Activated T-helper 1 cell treated with anti-CD3 and anti-CD28 coated beads, Interleukin-12 subunit alpha, Interleukin-12 subunit beta, Interleukin-2, Interleukin-4 antibody, amounts not matched to agents 30 ng/mL and 10 ng/mL and 1 ng/mL, durations not matched to agents 14 hours and 24 hours and 36 hours (primary cell): ENCODE results near the gene NTSR1. TPM values are rescaled to one million over a fixed set of nuclear protein-coding genes. Genes with fewer than 3 reads are reported as not detected.
A peak's percentile ranks its signal among the peaks of the same experiment; 100 is the strongest.

Source experiments
- DNase-seq: peaks from one replicate; pipeline ENCODE4 v3.0.0; 2021; ENCODE audit warnings: low spot score
- H3K27ac Mint-ChIP-seq: one replicate; pipeline ENCODE4 v1.8.0; 2021; ENCODE audit warnings: mild to moderate bottlenecking, mixed read lengths
- H3K27me3 Mint-ChIP-seq: one replicate; pipeline ENCODE4 v1.8.0; 2022; ENCODE audit warnings: mild to moderate bottlenecking, moderate library complexity, mixed read lengths; ENCODE audit not compliant: insufficient read depth
- H3K36me3 Mint-ChIP-seq: one replicate; pipeline ENCODE4 v1.8.0; 2021; ENCODE audit warnings: low read depth, mixed read lengths
- H3K4me1 Mint-ChIP-seq: one replicate; pipeline ENCODE4 v1.8.0; 2021; ENCODE audit warnings: low read depth, mixed read lengths
- H3K4me3 Mint-ChIP-seq: one replicate; pipeline ENCODE4 v1.8.0; 2021; ENCODE audit warnings: mild to moderate bottlenecking, moderate library complexity, mixed read lengths
- H3K9me3 Mint-ChIP-seq: one replicate; pipeline ENCODE4 v1.8.0; 2021; ENCODE audit warnings: mixed read lengths
- intact Hi-C: fragments of 100-400 bp; cut with micrococcal nuclease; formaldehyde crosslinking; loops from one replicate; pipeline ENCODE4 v1.15.1; 2024
- total RNA-seq: library from RNA; stranded (reverse); gene quantifications from 2 replicates; pipeline ENCODE4 v1.2.3, GENCODE V29; 2022

The NTSR1 gene
- total RNA-seq, 1 donor from 2014 or later = not detected

DNA sequence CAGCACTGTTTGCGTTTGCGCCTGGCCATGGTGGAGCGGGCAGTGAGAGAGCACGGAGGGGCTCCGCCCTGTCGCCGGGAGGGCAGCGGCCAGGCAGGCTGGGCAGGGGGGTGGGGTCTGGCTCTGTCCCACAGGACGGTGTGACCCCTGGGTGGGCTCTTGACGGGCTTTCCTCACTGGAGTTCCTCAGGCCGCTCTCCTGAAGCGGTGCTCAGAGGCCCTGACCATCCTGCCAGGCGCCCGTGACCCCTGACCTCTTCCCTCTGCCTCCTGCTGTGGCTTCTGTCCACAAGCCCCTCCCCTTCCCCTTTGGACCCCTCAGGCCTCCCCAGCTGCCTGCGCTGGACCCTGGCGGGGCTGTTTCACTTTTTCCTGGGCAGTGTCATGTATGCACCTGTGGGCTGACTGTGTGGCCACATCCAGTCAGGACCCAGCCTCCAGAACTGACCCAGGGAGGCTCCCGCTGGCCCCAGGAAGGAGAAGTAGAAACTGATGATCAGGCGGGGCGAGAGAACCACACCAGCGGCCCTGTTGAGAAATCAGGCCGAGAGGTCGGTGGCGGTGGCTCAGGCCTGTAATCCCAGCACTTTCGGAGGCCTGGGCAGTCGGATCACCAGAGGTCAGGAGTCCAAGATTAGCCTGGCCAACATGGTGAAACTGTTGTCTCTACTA, 97.2 kb downstream of the NTSR1 start:
- Mint-ChIP-seq H3K27ac (peak overlapping the region; percentile 67), H3K27me3 (no peaks in the 10 kb centered on the region), H3K4me3 (peak overlapping the region; percentile 85), H3K9me3 (no peaks in the 10 kb centered on the region), H3K36me3 (peaks cover 16% of the 10 kb centered on the region), H3K4me1 (peaks cover 21% of the 10 kb centered on the region)
- no peak for DNase-seq
- intact Hi-C loops = no loop called here

DNA sequence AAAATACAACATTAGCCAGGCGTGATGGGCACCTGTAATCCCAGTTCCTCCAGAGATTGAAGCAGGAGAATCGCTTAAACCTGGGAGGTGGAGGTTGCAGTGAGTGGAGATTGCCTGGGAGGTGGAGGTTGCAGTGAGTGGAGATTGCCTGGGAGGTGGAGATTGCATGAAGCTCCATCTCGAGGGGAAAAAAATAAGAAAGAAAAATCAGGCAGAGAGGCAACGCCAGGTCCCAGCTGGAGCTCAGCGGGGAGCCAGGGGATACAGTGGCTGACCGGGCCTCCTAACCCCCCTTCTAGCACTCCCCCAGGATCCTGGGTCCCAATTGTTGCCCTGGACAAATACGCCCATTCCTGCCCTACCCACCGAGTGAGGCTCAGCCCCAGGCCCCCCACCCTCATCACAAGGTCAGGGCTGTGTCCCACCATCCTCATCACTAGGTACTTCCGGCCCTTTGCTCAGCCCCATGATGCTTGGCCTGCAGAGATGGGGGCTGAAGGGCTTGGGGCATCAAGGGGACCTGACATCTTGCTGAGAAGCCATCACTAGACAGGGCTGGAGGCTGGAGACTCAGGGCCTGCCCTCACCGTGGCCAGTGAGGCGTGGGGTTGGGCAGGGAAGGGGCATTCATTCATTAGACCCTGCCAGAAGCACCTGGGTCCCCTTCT, 97.9 kb downstream of the NTSR1 start:
- H3K4me1 Mint-ChIP-seq = peaks cover 21% of the 10 kb centered on the region
- intact Hi-C loops = no loop called here
- peak overlapping the region; percentile 55 for H3K27ac Mint-ChIP-seq
- no peak for DNase-seq
- H3K27me3 Mint-ChIP-seq = no peaks in the 10 kb centered on the region
- peak overlapping the region; percentile 85 for H3K4me3 Mint-ChIP-seq
- peaks cover 12% of the 10 kb centered on the region for H3K36me3 Mint-ChIP-seq
- H3K9me3 Mint-ChIP-seq = no peaks in the 10 kb centered on the region

DNA sequence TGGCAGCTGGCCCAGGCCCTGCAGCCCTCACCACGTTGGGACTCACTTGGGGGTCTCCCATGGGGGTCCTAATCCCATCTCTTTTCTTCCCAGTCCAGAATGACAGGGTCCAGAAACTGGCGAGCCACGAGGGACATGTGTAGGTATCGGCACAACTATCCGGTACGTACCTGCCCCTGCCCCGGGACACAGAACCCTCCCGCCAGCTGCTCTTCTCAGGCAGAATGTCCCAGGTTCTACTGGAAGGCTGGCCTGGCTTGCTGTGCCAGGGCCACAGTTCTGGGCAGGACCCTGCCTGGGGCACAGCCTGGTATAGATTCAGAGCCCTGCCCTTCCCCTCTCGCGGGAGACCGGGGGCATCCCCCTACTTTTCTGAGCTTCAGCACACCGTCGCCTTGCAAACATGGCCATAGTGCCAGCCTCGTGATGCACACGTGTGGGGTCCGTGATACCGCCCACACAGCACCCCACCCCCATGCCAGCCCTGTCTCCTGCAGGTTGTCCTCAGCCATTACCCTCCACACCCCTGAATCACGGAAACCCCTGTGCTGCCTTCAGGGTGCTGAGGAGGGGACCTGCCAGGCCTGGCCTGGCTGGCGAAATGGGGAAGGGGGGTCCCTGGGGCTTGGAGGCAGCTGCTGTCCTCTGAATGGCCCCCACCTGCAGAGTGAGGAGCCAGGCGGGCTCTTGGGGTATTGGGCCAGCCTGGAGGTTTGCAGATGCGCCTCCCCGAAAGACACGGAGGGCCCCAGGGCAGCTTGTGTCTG, 99.0 kb downstream of the NTSR1 start:
- Mint-ChIP-seq H3K9me3 (no peaks in the 10 kb centered on the region), H3K4me1 (peaks cover 21% of the 10 kb centered on the region), H3K36me3 (peaks cover 15% of the 10 kb centered on the region), H3K27me3 (no peaks in the 10 kb centered on the region), H3K4me3 (peak overlapping the region; percentile 65), H3K27ac (no peak overlapping the region)
- intact Hi-C loops = loop anchor here (1.0 kb wide), 2 partner anchors 11 to 307 kb away; partner anchors contain the start of gene MRGBP
- DNase-seq = no peak

DNA sequence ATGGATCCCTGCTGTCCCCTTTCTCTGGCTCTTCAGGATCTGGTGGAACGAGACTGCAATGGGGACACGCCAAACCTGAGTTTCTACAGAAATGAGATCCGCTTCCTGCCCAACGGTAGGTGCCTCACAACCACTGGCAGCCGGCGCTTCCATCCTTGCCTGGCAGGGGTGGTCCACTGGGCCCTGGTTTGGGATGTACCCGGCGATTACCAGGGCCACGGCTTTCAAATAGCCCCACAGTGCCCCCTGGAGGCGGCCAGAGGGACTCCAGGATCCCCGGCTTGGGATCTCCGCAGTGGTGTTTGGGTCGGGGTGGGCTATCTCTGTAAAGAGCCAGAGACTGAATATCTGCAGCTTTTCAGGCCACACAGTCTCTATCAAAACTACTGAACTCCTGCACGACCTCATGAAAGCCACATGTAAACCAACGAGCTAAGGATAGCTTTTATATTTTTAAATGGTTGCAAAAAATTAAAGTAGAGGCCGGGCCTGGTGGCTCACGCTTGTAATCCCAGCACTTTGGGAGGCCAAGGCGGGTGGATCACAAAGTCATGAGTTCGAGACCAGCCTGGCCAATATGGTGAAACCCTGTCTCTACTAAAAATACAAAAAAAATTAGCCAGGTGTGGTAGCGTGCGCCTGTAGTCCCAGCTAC, 99.7 kb downstream of the NTSR1 start:
- H3K9me3 Mint-ChIP-seq = no peaks in the 10 kb centered on the region
- DNase-seq = peak; percentile 59
- peak overlapping the region; percentile 65 for H3K4me3 Mint-ChIP-seq
- H3K27ac Mint-ChIP-seq = no peak overlapping the region
- H3K36me3 Mint-ChIP-seq = peaks cover 18% of the 10 kb centered on the region
- peaks cover 21% of the 10 kb centered on the region for H3K4me1 Mint-ChIP-seq
- H3K27me3 Mint-ChIP-seq = no peaks in the 10 kb centered on the region
- intact Hi-C loops = loop anchor here (1.0 kb wide), 2 partner anchors 12 to 308 kb away; partner anchors contain the start of gene MRGBP

DNA sequence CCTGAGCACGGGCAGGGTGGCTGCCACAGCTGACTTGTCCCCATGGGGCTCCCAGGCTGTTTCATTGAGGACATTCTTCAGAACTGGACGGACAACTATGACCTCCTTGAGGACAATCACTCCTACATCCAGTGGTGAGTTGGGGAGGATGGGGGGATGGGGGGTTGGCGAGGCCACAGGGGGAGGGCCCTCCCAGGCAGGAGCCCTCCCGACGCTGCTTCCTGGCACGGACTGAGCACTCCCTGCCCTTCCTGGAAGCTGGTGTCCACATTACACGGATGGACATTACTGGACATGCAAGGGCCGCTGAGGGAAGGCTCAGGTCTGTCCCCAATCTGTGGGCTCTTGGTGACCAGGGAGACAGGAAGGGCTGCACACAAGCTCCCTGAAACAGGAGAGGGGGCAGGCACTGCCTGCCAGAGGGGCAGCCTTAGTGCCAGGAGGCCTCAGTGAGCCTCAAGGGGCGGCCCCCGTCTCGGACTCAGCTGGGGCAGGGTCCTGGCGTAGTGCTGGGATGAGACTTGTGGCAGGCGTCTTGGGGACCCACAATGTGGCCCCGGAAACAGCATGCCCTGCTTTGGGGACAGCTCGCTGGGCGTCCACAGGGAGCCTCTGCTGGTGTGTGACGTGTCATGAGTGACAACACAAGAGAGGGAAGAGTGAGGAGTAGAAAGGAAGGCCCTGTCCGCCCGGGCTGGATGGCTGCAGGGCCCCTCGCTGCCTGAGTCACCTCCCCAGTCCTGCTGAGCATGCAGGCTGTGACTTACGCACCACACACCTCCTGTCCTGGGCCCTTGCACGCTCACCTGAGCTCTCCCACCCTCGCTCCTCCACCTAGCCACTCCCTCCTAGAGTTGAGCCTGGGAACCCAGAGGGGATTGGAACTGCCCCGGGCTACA, 101.1 kb downstream of the NTSR1 start:
- no peak overlapping the region for H3K27ac Mint-ChIP-seq
- intact Hi-C loops = no loop called here
- no peak overlapping the region for H3K4me3 Mint-ChIP-seq
- no peak for DNase-seq
- peaks cover 18% of the 10 kb centered on the region for H3K36me3 Mint-ChIP-seq
- H3K4me1 Mint-ChIP-seq = peaks cover 15% of the 10 kb centered on the region
- no peaks in the 10 kb centered on the region for H3K27me3 Mint-ChIP-seq
- H3K9me3 Mint-ChIP-seq = no peaks in the 10 kb centered on the region

DNA sequence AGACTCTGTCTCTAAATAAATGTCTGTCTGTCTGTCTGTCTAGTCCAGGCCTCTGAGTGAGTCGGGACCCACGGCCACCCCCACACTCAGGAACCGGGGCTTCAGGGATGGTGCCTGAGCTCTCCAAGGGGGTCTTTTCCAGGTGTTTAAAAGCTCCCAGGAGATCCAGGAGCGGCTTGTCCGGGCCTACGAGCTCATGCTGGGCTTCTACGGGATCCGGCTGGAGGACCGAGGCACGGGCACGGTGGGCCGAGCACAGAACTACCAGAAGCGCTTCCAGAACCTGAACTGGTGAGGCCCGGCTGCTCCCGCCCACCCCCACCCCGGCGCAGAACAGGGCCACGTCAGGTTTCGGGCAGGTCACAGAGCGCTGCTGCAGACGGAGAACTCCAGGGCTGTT, 102.7 kb downstream of the NTSR1 start:
- H3K4me3 Mint-ChIP-seq = no peak overlapping the region
- peaks cover 14% of the 10 kb centered on the region for H3K27me3 Mint-ChIP-seq
- intact Hi-C loops = no loop called here
- no peak for DNase-seq
- no peak overlapping the region for H3K27ac Mint-ChIP-seq
- H3K36me3 Mint-ChIP-seq = peaks cover 21% of the 10 kb centered on the region
- peaks cover 11% of the 10 kb centered on the region for H3K4me1 Mint-ChIP-seq
- H3K9me3 Mint-ChIP-seq = no peaks in the 10 kb centered on the region

DNA sequence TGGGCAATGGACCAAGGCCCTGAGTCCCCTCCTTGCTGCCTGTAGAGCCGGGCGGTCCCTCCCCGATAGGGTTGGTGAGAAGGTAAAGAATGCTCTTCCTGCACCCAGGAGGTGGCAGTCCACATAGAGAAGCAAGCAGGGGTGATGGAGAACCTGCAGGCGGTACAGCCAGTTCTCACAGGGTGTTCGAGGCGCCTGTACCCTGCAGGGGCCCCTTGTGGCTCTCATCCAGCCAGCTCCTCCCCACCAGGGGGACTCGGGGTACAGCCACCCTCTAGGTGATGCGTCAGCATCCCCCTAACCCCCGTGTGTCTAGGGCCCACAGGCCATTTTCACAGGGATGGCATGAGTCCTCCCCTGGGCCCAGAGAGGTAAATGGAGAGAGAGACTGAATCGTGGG, 103.1 kb downstream of the NTSR1 start:
- Mint-ChIP-seq H3K9me3 (no peaks in the 10 kb centered on the region), H3K4me1 (peaks cover 7% of the 10 kb centered on the region), H3K36me3 (peaks cover 19% of the 10 kb centered on the region), H3K27ac (no peak overlapping the region), H3K27me3 (peaks cover 14% of the 10 kb centered on the region), H3K4me3 (no peak overlapping the region)
- intact Hi-C loops = no loop called here
- no peak for DNase-seq

Other genes starting within 250 kb of the NTSR1 start
- gene GATA5, start 232.8 kb upstream of the NTSR1 start, total RNA-seq = not detected in 2 replicates
- 47.6 and 49.8 TPM in 2 replicates for gene SLCO4A1, start 66.3 kb upstream of the NTSR1 start, total RNA-seq
- gene MRGBP, start 87.6 kb downstream of the NTSR1 start, total RNA-seq = 17.8 and 19.5 TPM in 2 replicates
- gene OGFR, start 96.0 kb downstream of the NTSR1 start, total RNA-seq = 51.2 and 56.4 TPM in 2 replicates
- gene COL9A3, start 108.2 kb downstream of the NTSR1 start, total RNA-seq = not detected in 2 replicates
- 5.7 and 5.8 TPM in 2 replicates for gene TCFL5, start 153.0 kb downstream of the NTSR1 start, total RNA-seq
- gene DIDO1, start 217.7 kb downstream of the NTSR1 start, total RNA-seq = 60.5 and 60.8 TPM in 2 replicates
- gene GID8, start 229.3 kb downstream of the NTSR1 start, total RNA-seq = 52.5 and 55.3 TPM in 2 replicates
- 7.6 and 8.6 TPM in 2 replicates for gene SLC17A9, start 243.9 kb downstream of the NTSR1 start, total RNA-seq